ENCODE data around the gene TMEM169. TPM values are rescaled to one million over a fixed set of nuclear protein-coding genes. Genes with fewer than 3 reads are reported as not detected.

TMEM169 gene
- total and polyA plus RNA-seq, 10 of the 15 experiments (the other 5 are each of a cell fraction or from before 2014, with no cell fraction given), result 0.23 to 3.2 (median 2.3) TPM

DNA sequence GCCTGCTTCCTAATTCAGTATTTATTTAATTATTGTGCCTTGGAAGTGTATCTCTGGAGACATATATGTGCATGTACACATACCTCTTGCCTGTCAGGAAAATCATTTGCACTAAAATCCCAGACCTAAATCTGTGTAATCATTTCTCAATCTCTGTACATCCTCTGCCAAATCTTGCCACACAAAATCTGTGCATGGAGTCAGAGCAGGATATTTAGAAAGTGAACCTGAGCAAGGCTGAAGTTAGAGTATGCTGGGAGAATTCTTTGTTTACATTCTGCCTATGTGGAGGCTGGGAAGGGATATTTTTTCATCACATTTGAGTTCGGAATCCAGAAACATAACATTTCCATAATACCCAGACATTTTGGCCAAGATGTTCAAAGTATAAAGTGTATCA lies 36.8 kb downstream of the TMEM169 start:
- no TSS peak for BruUV-seq (replicated peaks)
- Histone ChIP-seq H3K4me1 (ENCODE audit: control insufficient read depth, insufficient read depth, low read length) (peaks cover 7% of the 10 kb centered on the region), H3K9ac (ENCODE audit: control insufficient read depth, insufficient read depth, low read length) (no peak overlapping the region), H4K20me1 (ENCODE audit: control insufficient read depth, insufficient read depth) (no peaks in the 10 kb centered on the region), H3K9me3 (replicated peaks; ENCODE audit: control insufficient read depth, insufficient read depth, low read length) (no peaks in the 10 kb centered on the region), H3K4me3 (no peak overlapping the region), H3K79me2 (ENCODE audit: control insufficient read depth, insufficient read depth, low read length) (peaks cover 62% of the 10 kb centered on the region), H2AFZ (ENCODE audit: control insufficient read depth, low read depth, low read length) (no peak overlapping the region), H3K27ac (ENCODE audit: control insufficient read depth, insufficient read depth) (no peak overlapping the region), H3K36me3 (ENCODE audit: control insufficient read depth in 2 of 2, insufficient read depth in 2 of 2, low read length in 1 of 2) (peaks cover 7 to 45% of the 10 kb centered on the region in 2 experiments), H3K27me3 (replicated peaks in 1 of 2; ENCODE audit: control insufficient read depth in 2 of 2, insufficient read depth in 2 of 2, low read length in 1 of 2) (no peaks in the 10 kb centered on the region), H3K4me2 (ENCODE audit: control insufficient read depth, insufficient read depth) (no peak overlapping the region)
- ChIA-PET CTCF (interaction anchor here (3.2 to 4.8 kb wide), 2 partner anchors 9 to 22 kb away, joined by 18 to 19 read pairs; partner anchors contain the start of gene XRCC5), SMC1A (ENCODE audit: uncharacterized antibody, unreplicated experiment) (interaction anchor here (0.8 to 2.3 kb wide), 7 partner anchors 9 to 103 kb away, joined by 3 to 10 read pairs (median 4); partner anchors contain the start of gene XRCC5), POLR2A (interaction anchor here (1.2 to 1.4 kb wide), 3 partner anchors 9 to 15 kb away, joined by 3 to 4 read pairs (median 3); partner anchors contain the start of gene XRCC5), RAD21 (ENCODE audit: unreplicated experiment) (no interaction called here)
- intact Hi-C loops (cut with micrococcal nuclease; ENCODE audit: unreplicated experiment) (loop anchor here (10.0 kb wide), 3 partner anchors 164 to 546 kb away; no protein-coding TSS in a partner anchor), in situ Hi-C loops (cut with MboI) (no loop called here)
- DNase-seq (ENCODE audit: low read depth, low spot score) (no peak), ATAC-seq (no peak), FAIRE-seq (no peak)
- 94% methylated on average over 1 of the region's 1 CpG for WGBS (ENCODE audit: insufficient coverage, insufficient replicate concordance, low lambda C conversion rate, missing lambda C conversion rate)
- TF ChIP-seq SUPT20H (IDR thresholded peaks at IDR 0.05; ENCODE audit: borderline replicate concordance, control insufficient read depth, low read depth, low read length) (no peak), MXI1 (IDR thresholded peaks at IDR 0.05; ENCODE audit: low read depth, low read length) (no peak), GABPA (IDR thresholded peaks at IDR 0.05; ENCODE audit: low read depth) (no peak), CBX3 (IDR thresholded peaks at IDR 0.05; ENCODE audit: borderline replicate concordance, low read depth) (no peak), CBFB (IDR thresholded peaks at IDR 0.05; ENCODE audit: low read depth) (no peak), RAD21 (IDR thresholded peaks at IDR 0.05; ENCODE audit: insufficient read depth, low read depth, low read length) (no peak), ZSCAN29 (IDR thresholded peaks at IDR 0.05) (no peak), CREM (IDR thresholded peaks at IDR 0.05; ENCODE audit: low read depth) (no peak), HDAC6 (IDR thresholded peaks at IDR 0.05; ENCODE audit: unreplicated experiment) (no peak), ZNF274 (IDR thresholded peaks at IDR 0.05; ENCODE audit: insufficient read depth, insufficient read length) (no peak)
- TF ChIP-seq, protein P1, sequence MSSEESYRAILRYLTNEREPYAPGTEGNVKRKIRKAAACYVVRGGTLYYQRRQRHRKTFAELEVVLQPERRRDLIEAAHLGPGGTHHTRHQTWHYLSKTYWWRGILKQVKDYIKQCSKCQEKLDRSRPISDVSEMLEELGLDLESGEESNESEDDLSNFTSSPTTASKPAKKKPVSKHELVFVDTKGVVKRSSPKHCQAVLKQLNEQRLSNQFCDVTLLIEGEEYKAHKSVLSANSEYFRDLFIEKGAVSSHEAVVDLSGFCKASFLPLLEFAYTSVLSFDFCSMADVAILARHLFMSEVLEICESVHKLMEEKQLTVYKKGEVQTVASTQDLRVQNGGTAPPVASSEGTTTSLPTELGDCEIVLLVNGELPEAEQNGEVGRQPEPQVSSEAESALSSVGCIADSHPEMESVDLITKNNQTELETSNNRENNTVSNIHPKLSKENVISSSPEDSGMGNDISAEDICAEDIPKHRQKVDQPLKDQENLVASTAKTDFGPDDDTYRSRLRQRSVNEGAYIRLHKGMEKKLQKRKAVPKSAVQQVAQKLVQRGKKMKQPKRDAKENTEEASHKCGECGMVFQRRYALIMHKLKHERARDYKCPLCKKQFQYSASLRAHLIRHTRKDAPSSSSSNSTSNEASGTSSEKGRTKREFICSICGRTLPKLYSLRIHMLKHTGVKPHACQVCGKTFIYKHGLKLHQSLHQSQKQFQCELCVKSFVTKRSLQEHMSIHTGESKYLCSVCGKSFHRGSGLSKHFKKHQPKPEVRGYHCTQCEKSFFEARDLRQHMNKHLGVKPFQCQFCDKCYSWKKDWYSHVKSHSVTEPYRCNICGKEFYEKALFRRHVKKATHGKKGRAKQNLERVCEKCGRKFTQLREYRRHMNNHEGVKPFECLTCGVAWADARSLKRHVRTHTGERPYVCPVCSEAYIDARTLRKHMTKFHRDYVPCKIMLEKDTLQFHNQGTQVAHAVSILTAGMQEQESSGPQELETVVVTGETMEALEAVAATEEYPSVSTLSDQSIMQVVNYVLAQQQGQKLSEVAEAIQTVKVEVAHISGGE (CRISPR knock-in tag; IDR thresholded peaks at IDR 0.05), result no peak
- TF ChIP-seq, protein P2, sequence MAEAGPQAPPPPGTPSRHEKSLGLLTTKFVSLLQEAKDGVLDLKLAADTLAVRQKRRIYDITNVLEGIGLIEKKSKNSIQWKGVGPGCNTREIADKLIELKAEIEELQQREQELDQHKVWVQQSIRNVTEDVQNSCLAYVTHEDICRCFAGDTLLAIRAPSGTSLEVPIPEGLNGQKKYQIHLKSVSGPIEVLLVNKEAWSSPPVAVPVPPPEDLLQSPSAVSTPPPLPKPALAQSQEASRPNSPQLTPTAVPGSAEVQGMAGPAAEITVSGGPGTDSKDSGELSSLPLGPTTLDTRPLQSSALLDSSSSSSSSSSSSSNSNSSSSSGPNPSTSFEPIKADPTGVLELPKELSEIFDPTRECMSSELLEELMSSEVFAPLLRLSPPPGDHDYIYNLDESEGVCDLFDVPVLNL (IDR thresholded peaks at IDR 0.05; ENCODE audit: low read depth, low read length), result no peak
- TF ChIP-seq, protein P3, sequence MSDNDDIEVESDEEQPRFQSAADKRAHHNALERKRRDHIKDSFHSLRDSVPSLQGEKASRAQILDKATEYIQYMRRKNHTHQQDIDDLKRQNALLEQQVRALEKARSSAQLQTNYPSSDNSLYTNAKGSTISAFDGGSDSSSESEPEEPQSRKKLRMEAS (IDR thresholded peaks at IDR 0.05; ENCODE audit: low read depth, low read length), result no peak
- TF ChIP-seq, protein P4, sequence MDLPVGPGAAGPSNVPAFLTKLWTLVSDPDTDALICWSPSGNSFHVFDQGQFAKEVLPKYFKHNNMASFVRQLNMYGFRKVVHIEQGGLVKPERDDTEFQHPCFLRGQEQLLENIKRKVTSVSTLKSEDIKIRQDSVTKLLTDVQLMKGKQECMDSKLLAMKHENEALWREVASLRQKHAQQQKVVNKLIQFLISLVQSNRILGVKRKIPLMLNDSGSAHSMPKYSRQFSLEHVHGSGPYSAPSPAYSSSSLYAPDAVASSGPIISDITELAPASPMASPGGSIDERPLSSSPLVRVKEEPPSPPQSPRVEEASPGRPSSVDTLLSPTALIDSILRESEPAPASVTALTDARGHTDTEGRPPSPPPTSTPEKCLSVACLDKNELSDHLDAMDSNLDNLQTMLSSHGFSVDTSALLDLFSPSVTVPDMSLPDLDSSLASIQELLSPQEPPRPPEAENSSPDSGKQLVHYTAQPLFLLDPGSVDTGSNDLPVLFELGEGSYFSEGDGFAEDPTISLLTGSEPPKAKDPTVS (IDR thresholded peaks at IDR 0.05; ENCODE audit: low read depth, low read length), result no peak
- TF ChIP-seq, protein P5, sequence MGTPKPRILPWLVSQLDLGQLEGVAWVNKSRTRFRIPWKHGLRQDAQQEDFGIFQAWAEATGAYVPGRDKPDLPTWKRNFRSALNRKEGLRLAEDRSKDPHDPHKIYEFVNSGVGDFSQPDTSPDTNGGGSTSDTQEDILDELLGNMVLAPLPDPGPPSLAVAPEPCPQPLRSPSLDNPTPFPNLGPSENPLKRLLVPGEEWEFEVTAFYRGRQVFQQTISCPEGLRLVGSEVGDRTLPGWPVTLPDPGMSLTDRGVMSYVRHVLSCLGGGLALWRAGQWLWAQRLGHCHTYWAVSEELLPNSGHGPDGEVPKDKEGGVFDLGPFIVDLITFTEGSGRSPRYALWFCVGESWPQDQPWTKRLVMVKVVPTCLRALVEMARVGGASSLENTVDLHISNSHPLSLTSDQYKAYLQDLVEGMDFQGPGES (IDR thresholded peaks at IDR 0.05), result no peak
